Ramos (cell line): ENCODE data around the gene CCDC43.

Source experiments
- in situ Hi-C: fragments of 300-500 bp; cut with MboI; formaldehyde crosslinking; loops from one replicate; pipeline ENCODE4 v1.14.3; 2022; ENCODE audit warnings: low sequenced_read_pairs; ENCODE audit not compliant: unreplicated experiment

Gene CCDC43

DNA sequence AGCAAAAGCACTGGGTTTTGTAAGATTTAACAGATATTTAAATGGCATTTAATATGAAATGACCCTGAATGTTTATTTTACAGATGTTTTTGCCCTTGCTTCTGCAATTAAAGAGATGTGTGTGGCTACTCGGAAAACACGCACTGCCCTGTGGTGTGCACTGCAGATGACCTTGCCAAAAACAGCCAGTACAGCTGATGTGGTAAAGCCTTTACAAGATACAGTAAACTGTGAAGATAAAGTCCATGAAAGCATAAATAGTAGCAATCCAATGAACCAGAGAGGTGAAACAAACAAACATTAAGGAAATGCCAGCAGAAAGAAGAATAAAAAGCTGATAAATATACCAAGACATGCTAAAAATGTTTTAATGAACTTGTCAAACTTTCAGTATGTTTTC lies 15.7 kb downstream of the CCDC43 start:
- in situ Hi-C loops: no loop called here

DNA sequence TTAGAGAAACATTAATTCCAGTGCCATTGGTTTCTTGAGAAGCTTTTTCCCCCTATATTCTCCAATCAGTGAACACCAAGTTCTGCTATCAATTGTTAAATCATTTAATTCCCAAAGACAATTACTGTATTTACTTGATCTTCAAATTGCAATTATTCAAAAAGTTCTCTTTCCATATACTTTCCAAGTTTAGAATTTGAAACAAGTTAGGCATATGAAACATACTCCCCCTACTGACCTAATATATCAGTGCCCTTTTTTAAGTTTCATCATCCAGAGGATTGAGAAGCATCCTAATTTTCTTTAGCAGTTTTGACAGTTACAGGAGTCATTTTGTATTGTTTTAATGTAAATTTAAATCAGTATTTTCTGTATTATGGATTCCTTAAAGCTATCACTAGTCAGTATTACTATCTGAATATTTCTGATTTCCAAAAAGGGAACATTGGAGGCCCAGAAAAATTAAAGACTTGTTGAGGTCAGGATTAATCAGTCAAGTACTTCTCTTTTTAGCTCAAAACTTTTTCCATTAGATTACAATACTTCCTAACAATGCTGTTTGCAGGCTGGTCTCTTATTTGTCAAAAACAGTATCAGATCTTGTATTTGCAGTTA lies 17.0 kb downstream of the CCDC43 start:
- in situ Hi-C loops: no loop called here

DNA sequence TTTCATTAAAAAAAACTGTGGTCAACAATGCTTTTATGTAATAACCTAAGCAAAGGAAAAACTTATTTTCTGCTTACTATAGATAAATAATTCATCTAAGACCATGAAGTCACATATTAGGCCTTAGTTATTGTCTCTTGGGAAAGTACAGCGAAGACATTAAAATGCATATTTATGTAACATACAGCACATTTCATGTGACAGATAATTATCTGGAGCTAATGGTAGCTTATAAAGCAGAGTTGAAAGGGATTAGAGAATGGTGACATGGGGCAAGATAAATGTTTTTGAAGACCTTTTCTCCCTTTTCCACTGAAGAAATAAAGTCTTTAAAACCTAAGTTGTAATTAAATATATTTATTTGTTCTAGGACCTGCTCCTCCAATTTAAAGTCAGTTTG lies 23.6 kb downstream of the CCDC43 start:
- in situ Hi-C loops: no loop called here

DNA sequence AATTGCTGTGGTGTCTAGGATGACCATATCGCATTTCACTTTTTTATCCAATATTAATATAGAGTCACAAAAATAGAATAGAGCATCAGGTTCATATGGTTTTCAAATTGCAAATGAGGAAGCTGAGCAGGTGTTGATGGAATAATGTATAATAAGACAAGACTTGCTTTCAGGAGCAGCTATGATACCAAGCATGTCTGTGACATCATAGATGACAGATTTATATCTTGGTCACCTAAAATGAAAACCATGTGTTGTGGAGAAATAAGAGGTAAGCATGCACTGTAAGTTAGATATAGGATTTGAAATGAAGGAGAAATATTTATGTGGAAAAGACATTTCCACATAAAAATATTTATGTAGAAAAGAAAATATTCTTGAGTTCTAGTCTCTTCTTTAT lies 24.7 kb downstream of the CCDC43 start:
- in situ Hi-C loops: no loop called here

DNA sequence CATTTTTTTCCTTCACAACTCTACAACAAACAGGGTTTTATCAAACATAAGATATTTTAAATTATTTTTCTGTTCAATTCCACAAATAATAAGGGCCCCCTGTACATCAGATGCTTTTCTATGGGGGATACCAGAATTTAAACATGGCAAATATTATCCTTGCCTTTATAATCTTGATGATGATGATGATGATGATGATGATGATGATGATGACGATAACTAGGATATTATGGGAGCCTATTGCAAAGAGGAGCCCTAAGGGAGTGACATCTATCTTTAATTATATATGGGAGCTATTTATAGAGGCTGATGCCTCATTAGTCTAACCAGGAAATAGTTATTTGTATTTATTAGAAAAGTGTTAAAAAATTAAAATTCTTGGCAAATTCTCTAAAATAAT lies 26.5 kb downstream of the CCDC43 start:
- in situ Hi-C loops: no loop called here

DNA sequence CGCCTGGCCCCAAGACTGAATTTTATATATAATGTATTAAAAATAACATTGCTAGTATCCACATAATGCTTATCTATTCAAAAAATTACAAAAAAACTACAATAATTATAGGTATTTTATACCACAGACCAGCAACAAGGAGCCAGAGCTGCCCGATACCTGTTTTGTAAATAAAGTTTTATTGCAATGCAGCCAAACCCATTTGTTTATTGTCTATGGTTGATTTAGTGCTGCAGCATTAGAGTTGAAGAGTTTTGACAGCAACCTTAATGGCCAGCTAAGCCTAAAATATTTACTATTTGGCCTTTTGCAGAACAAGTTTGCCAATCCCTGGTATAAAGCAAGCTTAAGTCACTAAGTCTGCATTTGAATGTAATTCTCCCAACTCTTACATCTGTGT lies 27.7 kb downstream of the CCDC43 start:
- in situ Hi-C loops: no loop called here

DNA sequence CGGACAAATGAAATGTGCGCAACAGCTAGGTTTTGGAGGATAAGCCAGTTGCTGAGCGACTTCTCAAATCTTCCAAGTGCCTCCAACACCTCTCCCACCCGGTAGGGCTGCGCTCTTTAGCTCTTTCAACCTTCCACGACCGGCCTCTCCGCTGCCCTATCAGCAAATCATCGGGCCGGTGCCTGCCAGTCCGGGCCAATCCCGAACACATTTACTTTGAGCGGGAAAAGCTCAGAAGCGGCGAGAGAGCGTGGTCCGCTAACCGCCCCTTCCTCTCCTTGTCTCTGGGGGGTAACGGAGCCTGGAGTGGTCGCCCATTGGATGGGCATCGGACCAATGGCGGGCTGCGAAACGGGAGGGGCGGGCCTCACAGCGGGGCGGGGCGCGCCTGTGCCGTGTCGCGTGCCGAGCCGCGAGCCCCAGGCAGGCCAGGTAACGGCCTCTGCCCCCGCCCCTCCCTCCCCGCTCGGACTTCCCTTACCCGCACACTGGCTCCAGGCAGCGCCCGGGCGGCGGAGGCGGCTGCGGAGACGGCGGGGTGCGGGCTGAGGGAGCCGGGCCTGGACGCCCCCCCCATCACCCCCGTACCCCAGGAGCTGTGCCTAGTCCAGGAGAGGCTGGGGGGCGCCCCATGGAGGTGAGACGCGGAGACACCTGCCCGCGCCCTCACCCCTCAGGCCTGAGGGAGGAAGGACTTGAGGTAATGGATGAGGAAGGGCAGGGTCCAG lies 33.4 kb downstream of the CCDC43 start, which contains the start of gene MEIOC:
MEIOC (plus strand) TSS at position 486 of the 728 bp plus-strand sequence; CDS start at position 632, 146 bp downstream.
- in situ Hi-C loops: no loop called here

DNA sequence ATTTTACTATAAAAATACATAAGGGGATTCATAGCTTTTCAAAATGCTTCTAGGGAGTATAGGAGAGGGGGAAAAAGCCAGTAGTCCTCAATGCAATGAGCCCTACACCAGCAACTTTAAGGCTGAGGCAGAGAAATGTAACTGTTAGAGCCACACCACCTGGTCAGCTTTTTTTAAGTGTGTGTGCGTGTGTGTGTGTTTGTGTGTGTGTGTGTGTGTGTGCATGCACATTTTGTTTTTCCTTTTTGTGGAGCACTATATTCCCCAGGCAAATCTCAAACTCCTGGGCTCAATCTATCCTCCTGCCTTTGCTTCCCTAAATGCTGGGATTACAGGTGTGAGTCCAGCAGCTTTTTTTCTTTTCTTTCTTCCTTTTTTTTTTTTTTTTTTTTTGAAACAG lies 35.6 kb downstream of the CCDC43 start:
- in situ Hi-C loops: no loop called here

DNA sequence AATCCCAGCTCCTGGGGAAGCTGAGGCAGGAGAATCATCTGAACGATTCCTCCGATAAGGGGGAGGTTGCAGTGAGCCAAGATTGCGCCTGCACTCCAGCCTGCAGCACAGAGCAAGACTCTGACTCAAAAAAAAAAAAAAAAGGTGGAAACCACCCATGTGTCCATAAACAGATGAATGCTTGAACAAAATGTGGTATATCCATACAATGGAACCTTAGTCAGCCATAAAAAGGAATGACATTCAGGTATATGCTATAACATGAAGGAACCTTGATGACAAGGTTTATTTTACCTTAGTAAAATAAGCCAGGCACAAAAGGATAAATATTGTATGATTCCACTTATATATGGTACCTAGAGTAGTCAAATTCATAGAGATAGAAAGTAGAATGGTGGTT lies 36.2 kb downstream of the CCDC43 start:
- in situ Hi-C loops: no loop called here

DNA sequence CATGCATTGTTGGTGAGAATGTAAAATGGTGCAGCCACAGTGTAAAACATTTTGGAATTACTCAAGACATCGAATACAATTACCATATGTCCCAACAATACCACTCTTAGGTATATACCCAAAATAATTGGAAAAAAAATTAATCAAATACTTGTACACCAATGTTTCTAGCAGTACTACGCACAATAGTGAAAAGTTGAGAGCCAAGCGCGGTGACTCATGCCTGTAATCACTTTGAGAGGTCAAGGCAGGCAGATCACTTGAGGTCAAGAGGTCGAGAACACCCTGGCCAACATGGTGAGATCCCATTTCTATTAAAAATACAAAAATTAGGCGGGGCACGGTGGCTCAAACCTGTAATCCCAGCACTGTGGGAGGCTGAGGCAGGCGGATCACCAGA lies 36.8 kb downstream of the CCDC43 start:
- in situ Hi-C loops: no loop called here

DNA sequence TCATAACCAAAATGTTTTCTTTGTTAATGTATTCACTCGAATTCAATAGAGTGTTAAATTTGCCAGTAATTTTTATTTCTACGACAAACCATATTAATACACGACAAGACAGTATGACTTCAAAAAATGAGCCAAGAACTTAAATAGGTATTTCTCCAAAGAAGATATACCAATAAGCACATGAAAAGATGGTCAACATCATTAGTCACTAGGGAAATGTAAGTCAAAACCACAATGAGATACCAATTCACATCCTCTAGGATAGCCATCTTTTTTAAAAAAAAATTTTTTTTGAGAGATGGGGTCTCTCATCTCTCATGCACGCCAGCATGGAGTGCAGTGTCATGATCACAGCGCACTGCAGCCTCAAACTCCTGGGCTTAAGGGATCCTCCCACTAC lies 38.3 kb downstream of the CCDC43 start:
- in situ Hi-C loops: no loop called here

DNA sequence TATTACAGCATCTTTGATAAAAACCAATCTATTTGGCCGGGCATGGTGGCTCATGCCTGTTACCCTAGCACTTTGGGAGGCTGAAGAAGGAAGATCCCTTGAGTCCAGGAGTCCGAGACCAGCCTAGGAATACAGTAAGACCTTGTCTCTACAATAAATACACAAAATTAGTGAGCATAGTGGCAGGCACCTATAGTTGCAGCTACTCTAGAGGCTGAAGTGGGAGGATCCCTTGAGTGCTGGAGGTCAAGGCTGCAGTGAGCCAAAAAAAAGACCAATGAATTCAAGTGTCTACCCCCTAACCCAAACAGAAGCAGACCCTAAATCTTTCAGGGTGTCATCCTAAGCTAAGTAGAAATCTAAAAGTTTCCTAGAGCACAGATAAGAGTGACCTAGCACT lies 40.6 kb downstream of the CCDC43 start:
- in situ Hi-C loops: no loop called here

DNA sequence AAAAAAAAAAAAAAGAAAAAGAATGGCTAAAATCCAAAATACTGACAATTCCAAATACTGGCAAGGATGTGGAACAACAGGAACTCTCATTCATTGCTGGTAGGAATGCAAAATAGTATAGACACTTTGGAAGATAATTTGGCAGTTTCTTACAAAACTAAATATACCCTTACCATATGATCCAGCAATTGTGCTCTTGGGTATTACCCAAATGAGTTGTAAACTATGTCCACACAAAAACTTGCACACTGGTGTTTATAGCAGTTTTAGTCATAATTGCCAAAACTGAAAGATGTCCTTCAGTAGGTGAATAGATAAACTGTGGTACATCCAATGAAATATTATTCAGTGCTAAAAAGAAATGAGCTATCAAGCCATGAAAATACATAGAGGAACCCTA lies 41.8 kb downstream of the CCDC43 start:
- in situ Hi-C loops: no loop called here

DNA sequence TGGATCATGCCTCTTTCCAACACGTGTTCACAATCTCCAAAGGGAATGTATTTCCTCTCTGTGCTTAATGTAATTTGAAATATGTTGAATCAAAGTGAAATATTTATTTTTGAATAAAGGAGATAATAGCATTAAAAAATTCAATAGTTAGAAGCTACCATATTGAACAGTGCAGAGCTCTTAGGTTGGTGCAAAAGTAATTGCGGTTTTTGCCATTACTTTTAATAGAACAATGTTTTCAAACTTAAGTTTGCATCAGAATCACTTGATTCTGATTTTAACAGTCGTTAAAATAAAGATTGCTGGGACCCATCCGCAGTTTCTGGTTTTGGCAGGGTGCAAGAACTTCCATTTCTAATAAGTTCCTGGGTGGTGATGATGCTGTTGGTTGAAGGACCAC lies 43.3 kb downstream of the CCDC43 start:
- in situ Hi-C loops: no loop called here

DNA sequence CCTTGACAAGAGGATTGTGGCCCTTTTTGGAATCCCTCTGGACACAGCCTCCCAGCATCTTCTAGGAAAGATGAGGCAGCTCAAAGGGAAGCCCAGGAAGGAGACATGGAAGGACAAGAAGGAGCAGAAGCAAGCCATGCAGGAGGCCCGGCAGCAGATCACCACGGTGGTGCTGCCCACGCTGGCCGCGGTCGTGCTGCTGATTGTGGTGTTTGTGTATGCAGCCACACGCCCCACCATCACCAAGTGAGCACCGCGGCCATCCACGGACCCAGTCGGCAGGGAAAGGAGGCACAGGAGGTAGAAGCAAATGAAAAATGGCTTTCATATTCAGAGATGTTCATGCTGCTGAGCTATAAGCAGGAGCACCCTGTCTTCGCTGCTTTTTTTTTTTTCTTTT lies 44.2 kb downstream of the CCDC43 start:
- in situ Hi-C loops: no loop called here

DNA sequence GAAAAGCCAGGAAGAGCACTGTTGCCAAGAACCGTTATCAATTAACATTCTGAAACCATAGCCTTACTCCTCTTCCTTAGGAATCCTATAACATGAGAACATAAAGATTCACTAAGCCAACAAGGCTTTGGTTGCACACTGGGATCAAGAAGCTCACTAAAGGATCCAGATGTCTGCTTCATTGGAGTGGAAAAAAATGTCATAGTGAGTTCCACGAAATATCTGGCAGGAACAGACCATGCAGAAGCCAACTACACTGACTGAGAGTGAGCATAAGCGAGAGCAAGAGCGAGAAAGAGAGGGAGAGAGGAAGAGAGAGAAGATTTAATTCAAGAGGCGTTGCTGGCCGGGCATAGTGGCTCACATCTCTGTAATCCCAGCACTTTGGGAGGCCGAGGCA lies 46.7 kb downstream of the CCDC43 start:
- in situ Hi-C loops: no loop called here

DNA sequence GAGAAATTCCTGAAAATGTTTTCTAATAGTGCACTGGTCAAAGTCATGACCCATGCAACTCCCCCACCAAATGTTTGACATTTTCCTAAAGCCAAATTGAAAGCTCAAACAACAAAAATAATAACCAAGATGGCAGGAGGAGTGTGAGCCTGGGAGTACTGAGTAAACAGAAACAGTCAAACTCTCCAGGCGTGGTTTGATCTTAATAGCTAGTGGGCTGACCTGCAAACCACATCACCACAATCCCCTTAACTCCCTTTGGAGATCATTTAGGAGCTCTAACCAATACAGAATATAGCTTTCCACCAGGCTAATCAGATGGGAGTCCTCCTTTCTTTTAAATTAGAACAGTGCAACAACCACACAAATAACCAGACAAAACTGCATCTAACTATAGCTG lies 52.5 kb downstream of the CCDC43 start:
- in situ Hi-C loops: loop anchor here (10.0 kb wide), 1 partner anchor 102 kb away; no protein-coding TSS in a partner anchor

DNA sequence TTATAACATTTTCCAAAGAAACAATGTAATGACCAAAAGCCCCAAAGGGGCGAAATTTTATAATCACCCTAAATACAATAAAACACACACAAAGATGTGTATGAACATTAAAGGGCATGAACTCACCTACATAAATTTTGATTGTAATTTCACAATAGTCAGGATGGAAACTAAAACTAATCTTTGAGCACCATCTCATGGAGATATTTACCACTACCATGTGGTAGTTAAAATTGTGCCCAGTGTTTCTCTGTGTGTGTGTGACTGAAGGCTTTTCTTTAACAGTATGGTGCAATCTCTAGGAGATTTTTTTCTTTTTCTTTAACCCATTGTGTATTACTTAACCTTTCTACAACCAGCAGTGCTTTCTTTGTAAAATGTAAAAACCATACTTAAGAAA lies 53.0 kb downstream of the CCDC43 start:
- in situ Hi-C loops: loop anchor here (10.0 kb wide), 1 partner anchor 102 kb away; no protein-coding TSS in a partner anchor

DNA sequence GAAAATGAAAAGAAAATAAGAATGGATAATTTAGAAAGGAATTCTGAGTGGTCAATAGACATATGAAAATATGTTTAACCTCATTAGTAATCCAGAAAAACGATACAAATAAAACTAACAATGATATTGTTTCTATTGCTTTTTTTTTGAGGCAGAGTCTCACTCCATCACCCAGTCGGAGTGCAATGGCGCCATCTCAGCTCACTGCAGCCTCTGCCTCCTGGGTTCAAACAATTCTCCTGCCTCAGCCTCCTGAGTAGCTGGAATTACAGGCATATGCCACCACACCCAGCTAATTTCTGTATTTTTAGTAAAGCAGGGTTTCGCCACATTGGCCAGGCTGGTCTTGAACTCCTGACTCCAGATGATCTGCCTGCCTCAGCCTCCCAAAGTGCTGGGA lies 55.2 kb downstream of the CCDC43 start:
- in situ Hi-C loops: loop anchor here (10.0 kb wide), 1 partner anchor 100 kb away; no protein-coding TSS in a partner anchor

DNA sequence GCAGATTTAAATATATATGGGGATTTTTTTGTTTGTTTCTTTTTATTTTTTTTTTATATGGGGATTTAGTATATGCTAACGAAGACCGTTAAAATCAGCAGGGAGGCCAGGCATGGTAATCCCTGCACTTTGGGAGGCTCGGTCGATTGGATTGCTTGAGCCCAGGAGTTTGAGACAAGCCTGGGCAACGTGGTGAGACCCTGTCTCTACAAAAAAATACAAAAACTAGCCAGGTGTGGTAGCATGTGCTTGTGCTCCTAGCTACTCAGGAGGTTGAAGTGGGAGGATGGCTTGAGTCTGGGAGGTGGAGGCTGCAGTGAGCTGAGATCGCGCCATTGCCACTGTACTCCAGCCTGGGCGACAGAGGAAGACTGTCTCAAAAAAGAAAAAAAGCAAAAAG lies 55.6 kb downstream of the CCDC43 start:
- in situ Hi-C loops: loop anchor here (10.0 kb wide), 1 partner anchor 99 kb away; no protein-coding TSS in a partner anchor

DNA sequence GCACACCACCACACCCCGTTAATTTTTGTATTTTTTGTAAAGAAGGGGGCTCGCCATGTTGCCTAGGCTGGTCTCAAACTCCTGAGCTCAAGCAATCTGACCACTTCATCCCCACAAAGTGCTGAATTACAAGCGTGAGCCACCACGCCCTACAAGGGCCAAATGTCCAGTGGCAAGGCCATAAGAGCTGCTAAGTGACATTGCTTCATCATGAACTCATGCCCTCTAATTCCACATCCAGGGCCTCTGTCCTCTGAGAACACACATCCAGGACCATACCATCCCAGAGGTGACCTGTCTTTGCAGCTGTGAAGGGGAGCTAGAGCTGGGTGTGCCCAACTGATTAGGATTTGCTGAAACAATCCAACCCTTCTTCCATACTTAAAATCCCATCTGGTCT lies 58.9 kb downstream of the CCDC43 start:
- in situ Hi-C loops: loop anchor here (10.0 kb wide), 1 partner anchor 96 kb away; no protein-coding TSS in a partner anchor

DNA sequence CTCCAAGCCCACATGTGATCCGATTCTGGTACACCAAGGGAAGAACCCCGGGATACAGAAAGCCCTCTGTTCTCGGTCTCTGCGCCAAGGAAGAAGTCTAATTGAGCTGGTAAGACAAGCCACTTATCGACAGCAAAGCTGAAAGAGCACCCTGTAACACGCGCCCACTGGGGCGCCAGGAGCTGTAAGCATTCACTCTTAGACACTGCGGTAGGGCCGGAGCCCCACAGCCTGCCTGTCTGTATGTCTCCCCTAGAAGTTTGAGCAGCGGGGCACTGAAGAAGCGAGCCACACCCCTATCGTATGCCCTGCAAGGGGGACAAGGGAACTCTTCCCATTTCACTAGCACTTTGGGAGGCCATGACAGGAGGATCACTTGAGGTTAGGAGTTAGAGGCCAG lies 60.3 kb downstream of the CCDC43 start:
- in situ Hi-C loops: no loop called here
